ENCODE measurements around the gene GLDC.

GRCh38 chr9:6633378-6633777 lies 12.2 kb downstream of the GLDC start:
- TF ChIP-seq, protein P1, sequence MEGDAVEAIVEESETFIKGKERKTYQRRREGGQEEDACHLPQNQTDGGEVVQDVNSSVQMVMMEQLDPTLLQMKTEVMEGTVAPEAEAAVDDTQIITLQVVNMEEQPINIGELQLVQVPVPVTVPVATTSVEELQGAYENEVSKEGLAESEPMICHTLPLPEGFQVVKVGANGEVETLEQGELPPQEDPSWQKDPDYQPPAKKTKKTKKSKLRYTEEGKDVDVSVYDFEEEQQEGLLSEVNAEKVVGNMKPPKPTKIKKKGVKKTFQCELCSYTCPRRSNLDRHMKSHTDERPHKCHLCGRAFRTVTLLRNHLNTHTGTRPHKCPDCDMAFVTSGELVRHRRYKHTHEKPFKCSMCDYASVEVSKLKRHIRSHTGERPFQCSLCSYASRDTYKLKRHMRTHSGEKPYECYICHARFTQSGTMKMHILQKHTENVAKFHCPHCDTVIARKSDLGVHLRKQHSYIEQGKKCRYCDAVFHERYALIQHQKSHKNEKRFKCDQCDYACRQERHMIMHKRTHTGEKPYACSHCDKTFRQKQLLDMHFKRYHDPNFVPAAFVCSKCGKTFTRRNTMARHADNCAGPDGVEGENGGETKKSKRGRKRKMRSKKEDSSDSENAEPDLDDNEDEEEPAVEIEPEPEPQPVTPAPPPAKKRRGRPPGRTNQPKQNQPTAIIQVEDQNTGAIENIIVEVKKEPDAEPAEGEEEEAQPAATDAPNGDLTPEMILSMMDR (IDR thresholded peaks at IDR 0.05), result no peak
- TF ChIP-seq POLR2A (IDR thresholded peaks at IDR 0.05) (no peak), POLR2AphosphoS5 (IDR thresholded peaks at IDR 0.05) (no peak)

Data from suprapubic skin (tissue), 4 donors.